NT2/D1 (cell line): ENCODE results near the gene USF3.

Source experiments
- SUZ12 ChIP-seq: IDR thresholded peaks from 2 replicates; pipeline ENCODE4 v1.6.1; 2011; ENCODE audit not compliant: insufficient read length, insufficient read depth; ENCODE audit errors: extremely low read depth
- YY1 ChIP-seq: IDR thresholded peaks from 2 replicates; pipeline ENCODE4 v1.6.1; 2011; ENCODE audit not compliant: insufficient read length, insufficient read depth
- ZNF274 ChIP-seq: IDR thresholded peaks from 2 replicates; pipeline ENCODE4 v1.6.1; 2011; ENCODE audit warnings: mild to moderate bottlenecking, low read depth, low read length

DNA sequence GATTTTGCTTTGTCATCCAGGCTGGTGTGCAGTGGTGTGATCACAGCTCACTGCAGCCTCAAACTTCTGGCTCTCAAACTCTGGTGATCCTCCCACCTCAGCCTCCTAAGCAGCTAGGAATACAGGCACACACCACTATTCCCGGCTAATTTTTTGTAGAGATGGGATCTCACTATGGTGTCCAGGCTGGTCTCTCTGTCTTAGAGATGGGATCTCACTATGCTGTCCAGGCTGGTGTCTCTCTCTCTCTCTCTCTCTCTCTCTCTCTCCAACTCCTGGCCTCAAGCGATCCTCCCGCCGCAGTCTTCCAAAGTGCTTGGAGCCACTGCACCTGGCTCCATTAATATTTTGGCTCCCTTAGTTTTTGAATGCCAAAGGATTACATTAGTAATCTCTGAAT, 17.7 kb downstream of the USF3 start:
- TF ChIP-seq ZNF274 (no peak), SUZ12 (no peak), YY1 (no peak)
